Endometrial microvascular endothelial cells (primary cell): Measurements from ENCODE around the gene SERPINA3. TPM values are rescaled to one million over a fixed set of nuclear protein-coding genes. Genes with fewer than 3 reads are reported as not detected.

Source experiments
- in situ Hi-C: cut with HindIII; loops from 2 replicates; pipeline ENCODE4 v1.10.0; 2017; ENCODE audit warnings: low sequenced_read_pairs, low pct_unique_long_range_greater_than_20kb; ENCODE audit errors: inconsistent ontology term
- total RNA-seq: library from RNA; depleted of rRNA; stranded (reverse); fragments of >200 nt; gene quantifications from one replicate; pipeline ENCODE4 v1.2.3, GENCODE V29; 2015; ENCODE audit errors: inconsistent ontology term

The SERPINA3 gene
- total RNA-seq, 1 donor from 2014 or later: not detected

GRCh38 chr14:94646481-94646880, 34.3 kb downstream of the SERPINA3 start:
- in situ Hi-C loops: no loop called here

GRCh38 chr14:94648801-94649200, 36.6 kb downstream of the SERPINA3 start:
- in situ Hi-C loops: no loop called here

- in situ Hi-C loops: no loop called here
Observed at GRCh38 chr14:94649543-94650443, 37.6 kb downstream of the SERPINA3 start.

GRCh38 chr14:94650444-94650775, 38.2 kb downstream of the SERPINA3 start:
- in situ Hi-C loops: no loop called here

GRCh38 chr14:94650806-94651805, 38.9 kb downstream of the SERPINA3 start:
- in situ Hi-C loops: no loop called here

- in situ Hi-C loops: no loop called here
Observed at GRCh38 chr14:94653321-94653720, 41.1 kb downstream of the SERPINA3 start.

- in situ Hi-C loops: no loop called here
Observed at GRCh38 chr14:94654071-94654861, 42.1 kb downstream of the SERPINA3 start.

GRCh38 chr14:94655169-94655710, 43.0 kb downstream of the SERPINA3 start:
- in situ Hi-C loops: no loop called here

GRCh38 chr14:94656043-94656442, 43.9 kb downstream of the SERPINA3 start:
- in situ Hi-C loops: no loop called here

- in situ Hi-C loops: no loop called here
Observed at GRCh38 chr14:94659256-94659655, 47.1 kb downstream of the SERPINA3 start.

- in situ Hi-C loops: no loop called here
Observed at GRCh38 chr14:94659901-94660300, 47.7 kb downstream of the SERPINA3 start.

- in situ Hi-C loops: no loop called here
Observed at GRCh38 chr14:94660306-94660946, 48.2 kb downstream of the SERPINA3 start.

- in situ Hi-C loops: no loop called here
Observed at GRCh38 chr14:94663538-94663937, 51.3 kb downstream of the SERPINA3 start.

- in situ Hi-C loops: no loop called here
Observed at GRCh38 chr14:94663965-94664704, 51.9 kb downstream of the SERPINA3 start.

GRCh38 chr14:94665121-94665520, 52.9 kb downstream of the SERPINA3 start:
- in situ Hi-C loops: no loop called here

- in situ Hi-C loops: no loop called here
Observed at GRCh38 chr14:94665544-94665943, 53.4 kb downstream of the SERPINA3 start.

- in situ Hi-C loops: no loop called here
Observed at GRCh38 chr14:94670692-94671285, 58.6 kb downstream of the SERPINA3 start.
